GM12801 (cell line): ENCODE measurements around the gene PLEKHA7.

Source experiments
- TF ChIP-seq, protein P1 (sequence below): IDR thresholded peaks from one replicate; pipeline ENCODE4 v1.5.1; 2011; ENCODE audit warnings: control low read depth; ENCODE audit not compliant: insufficient read length; ENCODE audit errors: extremely low read depth

The PLEKHA7 gene

DNA sequence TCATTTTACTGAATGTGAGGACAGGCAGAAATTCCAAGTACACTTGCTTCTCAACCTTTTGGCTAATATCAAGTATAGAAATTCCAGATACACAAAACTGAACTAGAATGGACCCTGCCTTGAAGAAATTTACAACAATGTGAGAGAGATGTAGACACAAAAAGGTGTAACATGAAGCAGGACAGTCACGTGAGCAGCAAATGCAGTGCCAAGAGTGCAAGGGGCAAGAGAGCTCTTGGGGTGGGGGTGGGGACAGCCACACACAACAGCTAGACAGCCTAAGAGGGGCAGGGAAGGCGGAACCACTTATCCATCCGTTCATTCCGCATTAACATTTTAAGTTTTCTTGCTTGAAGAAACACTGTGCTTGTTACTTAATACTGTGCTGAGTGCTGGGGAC lies 28.9 kb downstream of the PLEKHA7 start:
- TF ChIP-seq, protein P1, sequence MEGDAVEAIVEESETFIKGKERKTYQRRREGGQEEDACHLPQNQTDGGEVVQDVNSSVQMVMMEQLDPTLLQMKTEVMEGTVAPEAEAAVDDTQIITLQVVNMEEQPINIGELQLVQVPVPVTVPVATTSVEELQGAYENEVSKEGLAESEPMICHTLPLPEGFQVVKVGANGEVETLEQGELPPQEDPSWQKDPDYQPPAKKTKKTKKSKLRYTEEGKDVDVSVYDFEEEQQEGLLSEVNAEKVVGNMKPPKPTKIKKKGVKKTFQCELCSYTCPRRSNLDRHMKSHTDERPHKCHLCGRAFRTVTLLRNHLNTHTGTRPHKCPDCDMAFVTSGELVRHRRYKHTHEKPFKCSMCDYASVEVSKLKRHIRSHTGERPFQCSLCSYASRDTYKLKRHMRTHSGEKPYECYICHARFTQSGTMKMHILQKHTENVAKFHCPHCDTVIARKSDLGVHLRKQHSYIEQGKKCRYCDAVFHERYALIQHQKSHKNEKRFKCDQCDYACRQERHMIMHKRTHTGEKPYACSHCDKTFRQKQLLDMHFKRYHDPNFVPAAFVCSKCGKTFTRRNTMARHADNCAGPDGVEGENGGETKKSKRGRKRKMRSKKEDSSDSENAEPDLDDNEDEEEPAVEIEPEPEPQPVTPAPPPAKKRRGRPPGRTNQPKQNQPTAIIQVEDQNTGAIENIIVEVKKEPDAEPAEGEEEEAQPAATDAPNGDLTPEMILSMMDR: no peak

DNA sequence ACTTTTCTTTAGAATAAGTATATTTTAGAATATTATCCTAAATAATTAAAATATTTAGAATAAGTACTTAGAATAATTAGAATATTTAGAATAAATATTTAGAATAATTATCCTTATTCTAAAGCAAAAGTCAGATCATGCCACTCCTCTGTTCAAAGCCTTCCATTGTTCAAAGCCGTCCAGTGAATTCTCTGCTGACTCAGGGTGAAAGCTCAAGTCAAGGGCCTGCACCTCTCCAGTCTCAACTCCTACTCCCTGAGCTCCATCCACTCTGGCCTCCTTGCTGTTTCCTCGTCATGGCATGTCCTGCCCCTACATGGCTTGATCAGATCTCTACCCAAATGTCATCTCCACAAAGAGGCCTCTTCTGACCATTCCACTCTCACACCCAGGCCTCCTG lies 30.0 kb downstream of the PLEKHA7 start:
- TF ChIP-seq, protein P1: no peak

DNA sequence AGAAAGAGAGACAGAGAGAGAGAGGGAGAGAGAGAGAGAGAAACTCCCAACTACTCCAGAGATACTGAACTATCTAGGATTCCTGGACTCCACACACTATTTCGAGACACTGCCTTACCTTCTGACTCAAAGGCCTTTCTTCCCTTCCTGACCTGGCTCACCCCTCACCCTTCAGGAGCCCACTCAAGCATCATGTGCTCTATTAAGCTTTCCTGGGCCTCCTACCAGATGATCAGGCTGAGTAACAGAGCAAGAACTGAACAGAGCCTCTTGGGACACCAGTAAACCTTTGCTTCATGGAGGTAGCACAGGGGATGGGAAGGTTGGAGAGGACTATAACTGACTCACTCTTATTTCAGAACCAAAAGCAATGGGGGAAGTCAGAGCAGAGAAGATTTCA lies 31.4 kb downstream of the PLEKHA7 start:
- TF ChIP-seq, protein P1: no peak

- TF ChIP-seq, protein P1: no peak
These were observed 31.9 kb downstream of the PLEKHA7 start for GRCh38 chr11:16982256-16982671.

DNA sequence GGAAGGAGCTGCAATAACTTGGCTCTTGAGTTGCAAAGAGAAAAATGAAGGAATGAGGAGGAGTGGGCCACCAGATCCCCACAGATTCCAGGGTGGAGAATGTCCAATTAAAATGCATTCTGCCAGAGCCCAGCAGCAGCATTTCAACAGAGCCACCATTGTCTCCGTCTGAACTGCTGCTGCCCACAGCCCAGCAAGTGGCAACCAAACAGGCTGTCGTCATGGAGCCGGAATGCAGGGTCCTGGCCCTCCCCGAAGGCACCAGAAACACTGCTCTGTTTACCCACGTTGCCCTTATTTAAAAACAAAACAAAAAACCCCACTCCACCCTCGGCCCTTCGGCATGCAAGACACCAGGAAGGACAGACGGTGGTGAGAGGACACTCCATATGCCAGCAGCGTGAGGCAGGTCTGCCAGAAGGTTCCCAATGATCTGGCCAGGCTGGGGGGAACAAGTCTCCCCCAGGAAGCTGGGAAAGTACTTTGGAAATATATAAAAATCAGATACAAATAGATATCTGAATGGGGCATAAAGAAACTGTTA lies 32.5 kb downstream of the PLEKHA7 start:
- TF ChIP-seq, protein P1: no peak

- TF ChIP-seq, protein P1: no peak
These were observed 34.3 kb downstream of the PLEKHA7 start for GRCh38 chr11:16979703-16980622.

DNA sequence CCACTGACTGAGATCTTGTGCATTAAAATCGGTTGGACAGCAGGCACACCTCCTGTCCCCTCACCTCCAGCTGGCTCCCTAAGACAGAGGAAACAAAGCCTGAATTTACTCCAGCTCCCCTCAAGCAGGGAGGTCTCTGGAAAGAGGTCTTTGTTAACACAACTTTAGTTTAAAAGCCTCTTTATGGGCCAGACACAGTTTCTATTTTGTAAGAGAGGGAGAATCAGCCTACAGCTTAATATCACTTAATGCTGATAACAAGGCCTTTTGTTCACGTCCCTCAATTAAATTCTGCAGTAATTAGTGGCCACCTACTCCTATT lies 36.3 kb downstream of the PLEKHA7 start:
- TF ChIP-seq, protein P1: no peak
